Keratinocyte (primary cell): ENCODE results near the gene SRRT.

Experiments used
- EZH2 ChIP-seq: IDR thresholded peaks from one replicate; pipeline ENCODE4 v1.6.1; 2012; ENCODE audit warnings: inconsistent platforms, mild to moderate bottlenecking, low read length, moderate library complexity
- TF ChIP-seq, protein P1 (sequence below), 3 experiments: IDR thresholded peaks in 1 of 3; conservative IDR thresholded peaks in 1 of 3; optimal IDR thresholded peaks in 1 of 3; 2 replicates in 2 of 3; 3 replicates in 1 of 3; pipeline versions ENCODE3 to v1.5.1; 2011; ENCODE audit warnings: low read length in 3 of 3, mild to moderate bottlenecking in 3 of 3, moderate library complexity in 2 of 3, control low read depth in 1 of 3, inconsistent platforms in 1 of 3; ENCODE audit not compliant: insufficient read depth in 2 of 3; ENCODE audit errors: extremely low read depth in 1 of 3

- TF ChIP-seq, protein P1, sequence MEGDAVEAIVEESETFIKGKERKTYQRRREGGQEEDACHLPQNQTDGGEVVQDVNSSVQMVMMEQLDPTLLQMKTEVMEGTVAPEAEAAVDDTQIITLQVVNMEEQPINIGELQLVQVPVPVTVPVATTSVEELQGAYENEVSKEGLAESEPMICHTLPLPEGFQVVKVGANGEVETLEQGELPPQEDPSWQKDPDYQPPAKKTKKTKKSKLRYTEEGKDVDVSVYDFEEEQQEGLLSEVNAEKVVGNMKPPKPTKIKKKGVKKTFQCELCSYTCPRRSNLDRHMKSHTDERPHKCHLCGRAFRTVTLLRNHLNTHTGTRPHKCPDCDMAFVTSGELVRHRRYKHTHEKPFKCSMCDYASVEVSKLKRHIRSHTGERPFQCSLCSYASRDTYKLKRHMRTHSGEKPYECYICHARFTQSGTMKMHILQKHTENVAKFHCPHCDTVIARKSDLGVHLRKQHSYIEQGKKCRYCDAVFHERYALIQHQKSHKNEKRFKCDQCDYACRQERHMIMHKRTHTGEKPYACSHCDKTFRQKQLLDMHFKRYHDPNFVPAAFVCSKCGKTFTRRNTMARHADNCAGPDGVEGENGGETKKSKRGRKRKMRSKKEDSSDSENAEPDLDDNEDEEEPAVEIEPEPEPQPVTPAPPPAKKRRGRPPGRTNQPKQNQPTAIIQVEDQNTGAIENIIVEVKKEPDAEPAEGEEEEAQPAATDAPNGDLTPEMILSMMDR (optimal IDR thresholded peaks at IDR 0.05 in 1 of 3, IDR thresholded peaks at IDR 0.05 in 1 of 3, conservative IDR thresholded peaks at IDR 0.05 in 1 of 3; ENCODE audit: extremely low read depth in 1 of 3, insufficient read depth in 2 of 3, low read length in 3 of 3): no peak
- TF ChIP-seq EZH2: no peak
Measured at GRCh38 chr7:100837099-100837836, 37.6 kb upstream of the SRRT start.
